Measurements from ENCODE around the gene NSUN3. TPM values are rescaled to one million over a fixed set of nuclear protein-coding genes. Genes with fewer than 3 reads are reported as not detected.

Gene NSUN3
- total and polyA plus RNA-seq, 12 donors, result 3.3 to 9.6 (median 6.9) TPM

- ATAC-seq, result no peak
Measured at GRCh38 chr3:94172695-94173310, 109.9 kb downstream of the NSUN3 start.

GRCh38 chr3:94173673-94174434, 111.0 kb downstream of the NSUN3 start:
- TF ChIP-seq CTCF (IDR thresholded peaks at IDR 0.05), result no peak
- H3K4me1 ChIP-seq, result no peaks in the 10 kb centered on the region
- peaks cover 0 to 3% (median 0%) of the 10 kb centered on the region in 7 donors for H3K27me3 ChIP-seq
- 75 to 82% methylated on average over 2 of the region's 2 CpGs for WGBS, 2 donors
- intact Hi-C loops (cut with DNase I), result no loop called here
- no peaks in the 10 kb centered on the region for H3K36me3 ChIP-seq
- no peak for ATAC-seq
- no peak for DNase-seq
- H3K27ac ChIP-seq, result no peak overlapping the region
- H3K4me3 ChIP-seq, result no peak overlapping the region
- no peaks in the 10 kb centered on the region for H3K9me3 ChIP-seq

More at GRCh38 chr3:94172695-94173310, 109.9 kb downstream of the NSUN3 start:
- 76 to 78% methylated on average over 3 of the region's 3 CpGs for WGBS, 2 donors
- Histone ChIP-seq H3K27ac (no peak overlapping the region), H3K4me1 (no peaks in the 10 kb centered on the region), H3K9me3 (no peaks in the 10 kb centered on the region), H3K4me3 (no peak overlapping the region), H3K27me3 (peaks cover 0 to 3% (median 0%) of the 10 kb centered on the region in 7 donors), H3K36me3 (no peaks in the 10 kb centered on the region)
- intact Hi-C loops (cut with DNase I), result no loop called here
- DNase-seq, result no peak
- TF ChIP-seq CTCF (IDR thresholded peaks at IDR 0.05), result no peak

- DNase-seq (no peak), ATAC-seq (no peak)
- Histone ChIP-seq H3K36me3 (no peaks in the 10 kb centered on the region), H3K4me1 (no peaks in the 10 kb centered on the region), H3K9me3 (no peaks in the 10 kb centered on the region), H3K27me3 (peaks cover 0 to 3% (median 0%) of the 10 kb centered on the region in 7 donors), H3K27ac (no peak overlapping the region), H3K4me3 (no peak overlapping the region)
- TF ChIP-seq CTCF (IDR thresholded peaks at IDR 0.05), result no peak
- WGBS, 2 donors, result 89 to 98% methylated on average over 2 of the region's 2 CpGs
- intact Hi-C loops (cut with DNase I), result no loop called here
Measured at GRCh38 chr3:94175677-94176076, 112.8 kb downstream of the NSUN3 start.

GRCh38 chr3:94176988-94177745, 114.3 kb downstream of the NSUN3 start:
- 64 to 67% methylated on average over 6 of the region's 6 CpGs for WGBS, 2 donors
- no peak overlapping the region for H3K4me3 ChIP-seq
- DNase-seq (no peak), ATAC-seq (no peak)
- H3K36me3 ChIP-seq, result no peaks in the 10 kb centered on the region
- TF ChIP-seq CTCF (IDR thresholded peaks at IDR 0.05), result no peak
- no peak overlapping the region for H3K27ac ChIP-seq
- no peaks in the 10 kb centered on the region for H3K9me3 ChIP-seq
- intact Hi-C loops (cut with DNase I), result no loop called here
- H3K4me1 ChIP-seq, result no peaks in the 10 kb centered on the region
- peaks cover 0 to 3% (median 0%) of the 10 kb centered on the region in 7 donors for H3K27me3 ChIP-seq

Data from heart right ventricle (tissue), 16 donors.